Measurements from ENCODE around the gene COL8A2.

COL8A2 gene

DNA sequence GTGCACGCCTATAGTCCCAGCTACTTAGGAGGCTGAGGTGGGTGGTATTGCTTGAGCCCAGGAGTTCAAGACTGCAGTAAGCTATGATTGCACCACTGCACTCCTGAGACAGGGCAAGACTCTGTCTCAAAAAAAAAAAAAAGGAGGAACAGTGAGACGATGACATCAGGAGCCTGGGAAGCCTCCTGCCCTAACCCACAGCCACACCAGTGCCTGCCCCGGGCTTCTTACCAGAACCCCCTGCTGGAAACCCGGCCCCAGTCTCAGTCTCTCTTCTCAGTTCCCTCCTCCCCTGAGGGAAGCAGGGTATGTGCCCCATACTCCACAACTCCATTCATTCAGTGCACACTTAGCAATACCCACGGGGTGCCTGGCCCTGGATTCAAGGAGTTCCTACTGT is 9.1 kb downstream of the COL8A2 start:
- DNase-seq (ENCODE audit: insufficient read length, low spot score): no peak
- FAIRE-seq: no peak

DNA sequence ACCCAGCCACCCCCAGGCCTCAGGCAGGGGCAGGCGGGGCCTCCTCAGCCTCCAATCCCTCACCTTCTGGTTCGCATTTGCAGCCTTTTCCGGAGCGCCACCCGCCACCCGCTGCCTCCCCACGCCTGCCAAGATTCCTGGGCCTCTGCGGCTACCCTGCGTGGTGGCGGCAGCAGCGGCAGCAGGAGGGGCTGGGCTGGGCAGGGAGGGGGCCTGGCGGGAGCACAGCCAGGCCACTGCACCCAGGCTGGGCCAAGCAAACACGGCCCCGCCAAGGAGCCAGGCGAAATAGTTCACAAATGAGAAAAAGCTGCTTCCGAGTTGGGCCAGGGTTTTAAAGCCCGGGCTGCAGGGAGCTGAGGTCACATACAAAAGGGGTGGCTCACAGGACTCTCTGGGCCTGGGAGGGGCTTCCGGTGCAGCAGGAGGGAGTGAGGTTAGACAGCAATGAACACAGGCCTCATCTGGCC is 9.8 kb downstream of the COL8A2 start:
- DNase-seq (ENCODE audit: insufficient read length, low spot score): no peak
- no peak for FAIRE-seq

- FAIRE-seq (no peak), DNase-seq (ENCODE audit: insufficient read length, low spot score) (no peak)
These were observed 10.7 kb downstream of the COL8A2 start for GRCh38 chr1:36114371-36114770.

GRCh38 chr1:36112823-36113222 is 12.2 kb downstream of the COL8A2 start:
- FAIRE-seq: no peak
- DNase-seq (ENCODE audit: insufficient read length, low spot score): no peak

DNA sequence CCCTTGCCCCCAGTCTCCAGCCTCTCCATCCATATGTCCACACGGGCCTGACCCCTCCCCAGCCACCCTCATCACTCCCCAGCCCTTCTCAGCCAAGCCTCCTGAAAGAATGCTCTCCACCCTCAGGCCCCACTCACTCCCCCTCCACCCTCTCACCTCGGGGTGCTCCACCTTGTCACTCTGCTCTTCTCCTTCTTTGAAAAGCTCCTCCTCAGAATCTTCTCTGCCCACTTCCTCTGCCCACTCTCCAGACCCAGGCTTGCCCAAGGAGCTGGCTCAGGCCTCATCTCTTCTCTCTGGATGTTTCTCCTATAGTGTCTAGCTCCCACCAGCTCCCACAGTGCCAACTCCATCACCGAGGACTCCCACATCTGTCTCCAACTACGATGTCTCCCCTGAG is 13.9 kb downstream of the COL8A2 start:
- FAIRE-seq (no peak), DNase-seq (ENCODE audit: insufficient read length, low spot score) (no peak)

DNA sequence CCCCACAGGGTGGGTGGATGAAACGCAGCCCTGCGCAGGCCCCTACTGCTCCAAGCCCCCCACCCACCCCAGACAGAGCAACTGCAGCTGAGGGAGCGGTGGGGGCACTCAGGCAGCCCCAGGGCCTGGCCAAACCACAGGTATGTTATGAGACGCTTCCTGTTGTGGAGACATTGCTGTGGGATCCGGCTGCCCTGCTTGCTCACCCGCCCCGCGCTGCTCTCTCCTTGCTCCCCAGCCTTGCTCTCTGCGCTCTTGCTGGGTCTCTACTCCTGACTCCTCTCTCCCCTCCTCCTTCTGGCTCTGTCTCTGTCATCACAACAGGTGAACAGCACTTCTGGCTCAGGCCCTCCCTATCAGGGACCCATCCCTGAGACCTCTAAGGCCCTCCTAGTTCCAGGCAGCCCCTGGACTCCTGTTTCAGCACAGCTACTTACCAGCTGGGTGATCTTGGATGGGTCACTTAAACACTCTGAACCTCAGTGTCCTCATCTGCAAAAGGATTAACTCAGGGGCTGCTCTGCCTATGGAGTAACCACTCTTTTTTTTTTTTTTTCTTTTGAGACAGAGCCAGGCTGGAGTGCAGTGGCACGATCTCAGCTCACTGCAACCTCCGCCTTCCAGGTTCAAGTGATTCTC is 15.9 kb downstream of the COL8A2 start:
- DNase-seq (ENCODE audit: insufficient read length, low spot score): peak; percentile 81
- peak; percentile 55 for FAIRE-seq

DNA sequence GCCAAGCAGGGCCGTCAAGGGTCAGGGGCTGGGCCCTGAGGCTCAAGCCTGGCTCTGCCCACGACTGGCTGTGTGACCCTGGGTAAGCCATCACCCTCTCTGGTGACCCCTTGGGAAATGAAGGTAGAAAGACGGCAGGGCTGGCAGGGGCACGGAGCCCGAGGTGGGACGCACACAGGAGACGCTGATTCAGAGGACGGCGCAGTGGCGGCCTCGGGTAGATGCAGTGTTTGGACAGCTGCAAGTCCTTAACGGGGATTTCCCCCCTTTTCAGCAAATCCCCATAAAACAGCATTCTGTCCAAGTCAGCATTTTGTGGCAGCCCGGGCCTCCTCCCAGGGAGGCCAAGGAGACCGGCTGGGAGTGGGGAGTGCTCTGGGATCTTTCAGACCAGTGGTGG is 16.7 kb downstream of the COL8A2 start:
- no peak for DNase-seq (ENCODE audit: insufficient read length, low spot score)
- no peak for FAIRE-seq

DNA sequence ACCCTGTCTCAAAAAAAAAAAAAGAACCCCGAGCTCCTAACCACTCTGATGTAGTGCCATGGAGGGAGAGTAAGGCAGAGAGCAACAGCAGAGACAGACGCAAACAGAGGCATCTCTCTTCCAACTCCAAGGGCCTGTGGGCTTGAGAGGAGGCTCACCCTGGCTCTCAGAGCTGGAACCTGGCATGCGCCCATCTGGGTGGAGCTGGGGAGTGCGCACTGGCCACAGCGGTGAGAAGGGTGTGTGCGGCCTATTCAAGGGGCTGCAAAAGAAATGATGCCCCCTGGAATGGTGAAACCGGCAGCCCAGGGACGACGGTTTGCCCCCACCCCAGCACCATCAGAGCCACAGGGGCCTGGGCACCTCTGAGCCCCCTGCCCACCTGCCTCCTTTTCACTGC is 17.6 kb downstream of the COL8A2 start:
- FAIRE-seq: no peak
- DNase-seq (ENCODE audit: insufficient read length, low spot score): no peak

- no peak for DNase-seq (ENCODE audit: insufficient read length, low spot score)
- no peak for FAIRE-seq
These were observed 18.8 kb downstream of the COL8A2 start for GRCh38 chr1:36106269-36106668.

DNA sequence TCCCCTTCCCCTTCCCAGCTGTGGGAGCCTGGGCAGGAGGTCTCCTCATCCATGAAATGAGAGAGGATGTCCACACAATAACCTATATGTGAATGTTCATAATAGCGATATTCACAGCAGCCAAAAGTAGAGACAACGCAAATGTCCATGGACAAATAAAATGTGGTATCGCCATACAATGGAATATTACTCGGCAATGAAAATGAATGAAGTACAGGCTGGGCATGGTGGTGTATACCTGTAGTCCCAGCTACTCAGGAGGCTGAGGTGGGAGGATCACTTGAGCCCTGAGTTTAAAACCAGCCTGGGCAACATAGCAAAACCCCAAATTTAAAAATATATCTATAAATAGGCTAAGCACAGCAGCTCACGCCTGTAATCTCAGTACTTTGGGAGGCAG is 23.5 kb downstream of the COL8A2 start:
- no peak for FAIRE-seq
- no peak for DNase-seq (ENCODE audit: insufficient read length, low spot score)

DNA sequence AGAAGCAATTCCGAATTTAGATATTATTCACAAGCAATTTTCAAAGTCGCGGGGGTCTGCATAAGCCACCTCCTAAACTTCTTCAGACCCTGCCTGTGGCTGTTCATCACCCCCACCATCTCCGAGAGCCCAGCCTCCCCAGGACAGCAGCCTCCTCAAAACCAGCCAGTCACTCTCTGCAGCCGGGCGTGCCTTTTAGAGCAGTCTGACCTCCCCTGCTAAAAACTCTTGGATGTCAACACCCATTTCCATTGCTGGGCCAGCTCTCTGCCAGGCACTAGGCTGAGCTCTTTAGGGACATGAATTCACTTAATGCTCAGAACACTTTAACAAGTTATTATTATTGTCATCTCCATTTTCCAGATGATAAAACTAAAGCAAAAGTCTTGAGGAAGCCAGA is 24.6 kb downstream of the COL8A2 start:
- FAIRE-seq: no peak
- no peak for DNase-seq (ENCODE audit: insufficient read length, low spot score)

DNA sequence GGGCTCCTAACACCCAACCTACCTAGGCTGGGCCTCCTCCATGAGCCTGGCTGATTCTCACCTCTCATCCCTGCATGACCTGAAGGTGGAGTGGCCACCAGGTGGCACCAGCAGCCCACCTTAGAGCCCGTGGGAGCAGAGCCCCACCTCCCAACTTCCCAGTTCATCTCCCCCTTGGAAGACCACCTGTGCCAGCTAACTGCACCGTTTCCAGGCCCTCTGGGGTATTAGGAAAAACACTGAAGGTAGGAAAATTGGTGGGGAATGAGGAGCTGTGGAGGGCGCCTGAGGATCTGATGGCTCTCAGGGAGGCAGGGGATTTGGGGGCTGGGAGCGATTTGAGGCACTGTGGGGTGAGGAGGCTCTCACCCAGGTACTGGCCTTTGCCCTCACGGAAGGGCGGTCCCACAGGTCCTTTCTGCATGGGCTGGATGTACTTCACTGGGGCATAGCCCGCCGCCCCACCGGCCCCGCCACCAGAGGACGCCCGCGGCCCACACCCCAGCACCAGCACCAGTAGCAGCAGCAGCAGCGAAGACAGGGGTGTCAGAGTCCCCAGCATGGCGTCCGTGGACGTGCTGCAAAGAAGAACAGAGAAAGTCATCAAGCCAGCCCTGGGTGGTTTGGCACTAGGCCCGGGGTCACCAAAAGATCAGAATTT is 25.2 kb downstream of the COL8A2 start:
- FAIRE-seq (peak; percentile 83), DNase-seq (ENCODE audit: insufficient read length, low spot score) (peak; percentile 79)

GRCh38 chr1:36098650-36099365 is 26.2 kb downstream of the COL8A2 start:
- no peak for FAIRE-seq
- no peak for DNase-seq (ENCODE audit: insufficient read length, low spot score)

DNA sequence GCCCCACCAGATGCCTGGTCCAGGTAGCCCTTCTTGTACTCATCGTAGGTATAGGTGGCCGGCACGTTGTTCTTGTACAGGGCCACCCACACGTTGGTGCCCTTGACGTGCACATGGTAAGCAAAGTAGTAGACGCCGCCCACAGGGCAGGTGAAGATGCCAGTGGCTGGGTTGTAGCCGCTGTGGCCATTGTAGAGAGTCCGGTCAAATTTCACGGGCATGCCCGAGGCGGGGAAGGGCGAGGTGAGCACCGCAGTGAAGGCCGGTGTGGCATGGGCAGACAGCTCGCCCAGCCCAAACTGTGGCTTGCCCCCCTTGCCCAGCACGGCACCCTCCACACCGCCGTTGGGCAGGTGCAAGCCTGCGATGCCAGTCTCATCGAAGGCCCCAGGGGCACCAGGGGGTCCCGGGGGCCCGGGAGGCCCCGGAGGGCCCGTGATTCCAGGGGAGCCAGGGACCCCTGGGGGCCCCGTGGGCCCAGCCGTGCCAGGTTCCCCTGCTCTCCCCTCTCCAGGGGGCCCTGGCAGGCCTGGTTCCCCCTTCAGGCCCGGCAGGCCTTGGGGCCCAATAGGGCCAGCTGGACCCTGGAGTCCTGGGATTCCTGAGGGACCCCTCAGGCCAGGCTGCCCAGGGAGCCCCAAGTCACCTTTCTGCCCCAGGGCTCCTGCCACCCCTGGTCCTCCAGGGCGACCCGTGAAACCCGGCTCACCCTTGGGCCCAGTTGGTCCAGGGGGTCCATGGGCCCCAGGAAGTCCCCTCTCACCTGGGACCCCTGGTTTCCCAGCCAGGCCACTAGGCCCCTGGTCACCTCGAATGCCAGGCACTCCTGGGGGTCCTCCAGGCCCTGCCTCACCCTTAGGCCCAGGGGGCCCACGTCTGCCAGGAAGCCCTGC is 27.1 kb downstream of the COL8A2 start:
- no peak for DNase-seq (ENCODE audit: insufficient read length, low spot score)
- peak; percentile 13 for FAIRE-seq

DNA sequence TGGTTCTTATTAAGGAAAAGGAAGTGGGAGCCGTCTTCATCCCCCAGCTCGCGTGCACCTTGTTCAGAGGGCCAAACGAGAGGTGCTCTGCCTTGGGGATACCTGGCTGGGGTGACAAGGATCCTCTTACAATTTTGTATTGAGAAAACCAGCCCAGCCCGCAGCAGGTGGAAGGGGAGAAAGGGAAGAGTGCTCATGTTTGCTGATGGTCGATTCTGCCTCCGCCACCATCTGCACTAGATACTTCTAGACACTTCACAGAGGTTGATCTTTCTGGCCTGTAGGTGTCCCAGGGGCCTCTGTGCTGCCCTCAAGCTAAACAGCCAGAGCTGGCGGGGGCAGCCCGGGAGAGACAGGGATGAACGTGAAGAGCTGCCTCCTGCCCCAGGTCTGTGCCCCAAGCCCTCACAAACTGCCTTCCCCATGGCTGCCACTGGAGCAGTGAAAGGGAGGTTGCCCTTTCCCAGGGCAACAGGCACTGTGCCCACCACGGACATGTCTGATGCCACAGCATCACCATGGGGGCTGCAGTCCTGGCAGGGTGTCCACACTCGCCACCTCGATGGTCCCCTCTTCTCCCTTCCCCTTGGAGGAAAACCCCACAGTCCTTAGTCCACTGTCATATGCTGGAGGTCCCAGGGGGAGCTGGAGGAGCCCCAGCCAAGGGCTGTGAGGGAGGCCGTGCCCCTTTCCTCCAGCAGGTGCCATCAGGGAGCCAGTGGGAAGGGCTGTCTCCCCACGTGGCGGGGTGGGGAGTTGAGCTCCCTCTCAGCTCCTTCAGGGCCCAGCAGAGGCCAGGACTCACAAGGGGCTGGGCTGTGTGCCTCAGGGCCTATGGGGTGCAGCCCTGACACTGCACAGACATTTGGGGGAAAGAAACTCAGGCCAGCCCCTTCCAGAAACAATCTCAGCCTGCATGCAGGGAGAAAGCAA is 28.3 kb downstream of the COL8A2 start:
- DNase-seq (ENCODE audit: insufficient read length, low spot score): no peak

GRCh38 chr1:36095760-36096405 is 29.1 kb downstream of the COL8A2 start:
- FAIRE-seq: no peak
- DNase-seq (ENCODE audit: insufficient read length, low spot score): no peak

More for the DNA sequence above, 28.3 kb downstream of the COL8A2 start:
- FAIRE-seq: no peak

DNA sequence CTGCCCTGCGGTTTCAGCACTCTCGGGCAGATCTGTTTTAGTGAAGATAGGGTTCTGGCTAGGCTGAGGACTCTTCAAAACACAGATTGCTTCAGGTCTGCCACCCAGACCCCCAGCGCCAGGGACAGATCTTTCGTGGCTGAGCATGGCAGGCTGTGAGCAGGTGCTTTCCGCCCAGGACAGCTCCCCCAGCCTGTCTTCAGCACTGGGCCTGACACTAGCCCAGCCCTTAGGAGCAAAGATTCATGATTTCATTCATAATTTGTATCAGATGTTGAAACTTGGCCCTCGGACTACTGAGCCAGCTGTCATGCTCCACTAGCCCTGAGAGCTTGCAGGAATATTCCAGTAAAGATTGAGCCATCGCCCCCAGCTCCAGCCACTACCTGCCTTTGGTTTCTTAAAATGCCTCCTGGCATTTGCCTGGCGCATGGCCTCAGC is 30.4 kb downstream of the COL8A2 start:
- no peak for DNase-seq (ENCODE audit: insufficient read length, low spot score)
- FAIRE-seq: no peak

GRCh38 chr1:36093929-36094328 is 31.1 kb downstream of the COL8A2 start:
- DNase-seq (ENCODE audit: insufficient read length, low spot score) (no peak), FAIRE-seq (no peak)

DNA sequence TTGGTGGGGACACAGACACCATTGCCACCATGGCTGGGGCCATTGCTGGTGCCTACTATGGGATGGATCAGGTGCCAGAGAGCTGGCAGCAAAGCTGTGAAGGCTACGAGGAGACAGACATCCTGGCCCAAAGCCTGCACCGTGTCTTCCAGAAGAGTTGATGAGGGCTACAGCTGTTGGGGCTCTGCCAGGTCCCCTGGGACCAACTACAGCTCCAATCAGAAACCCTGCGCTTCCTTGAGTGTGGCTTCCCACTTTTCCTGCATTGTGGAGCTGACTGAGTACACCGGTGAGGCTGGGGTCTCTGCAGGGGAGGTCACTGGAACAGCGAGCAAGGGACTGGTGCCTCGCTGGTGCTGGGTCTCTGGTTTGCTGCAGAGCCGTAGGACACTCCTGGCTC is 31.8 kb downstream of the COL8A2 start:
- no peak for DNase-seq (ENCODE audit: insufficient read length, low spot score)
- FAIRE-seq: no peak

Measured in HTR-8/SVneo (cell line).